CD8-positive, alpha-beta memory T cell (primary cell): ENCODE data around the gene C13orf46. TPM values are rescaled to one million over a fixed set of nuclear protein-coding genes. Genes with fewer than 3 reads are reported as not detected.

Experiments
- CTCF ChIA-PET: fragments of 350-600 bp; sonication (Branson Sonifier 250); formaldehyde crosslinking; loops from one replicate; lab custom pipeline; 2021; ENCODE audit warnings: antibody characterized with exemption; lab: Charles Lee
- POLR2A ChIA-PET: fragments of 350-600 bp; sonication (Branson Sonifier 250); formaldehyde crosslinking; loops from one replicate; lab custom pipeline; 2021; ENCODE audit warnings: antibody characterized with exemption; lab: Charles Lee
- DNase-seq, 5 donors: peaks; one replicate each; pipeline versions ENCODE4 v3.0.0 to v3.0.0-alpha.2; 2020 to 2022; ENCODE audit warnings: mixed read lengths in 1 of 5
- H3K27ac ChIP-seq: one replicate; pipeline ENCODE4 v1.7.0; 2013; ENCODE audit warnings: low read depth, mild to moderate bottlenecking, low read length, moderate library complexity
- H3K27me3 ChIP-seq: 2 replicates; pipeline ENCODE4 v1.7.0; 2013; ENCODE audit warnings: low read length, mild to moderate bottlenecking; ENCODE audit not compliant: insufficient read depth, poor library complexity, severe bottlenecking
- H3K36me3 ChIP-seq: 2 replicates; pipeline ENCODE4 v1.7.0; 2013; ENCODE audit warnings: mild to moderate bottlenecking, low read length, moderate library complexity; ENCODE audit not compliant: insufficient read depth
- H3K4me1 ChIP-seq: 2 replicates; pipeline ENCODE4 v1.7.0; 2013; ENCODE audit warnings: mild to moderate bottlenecking, low read length, moderate library complexity; ENCODE audit not compliant: insufficient read depth
- H3K4me3 ChIP-seq: 2 replicates; pipeline ENCODE4 v1.7.0; 2013; ENCODE audit warnings: mild to moderate bottlenecking, low read length
- H3K9me3 ChIP-seq: 2 replicates; pipeline ENCODE4 v1.7.0; 2013; ENCODE audit warnings: mild to moderate bottlenecking, low read length
- H3K27ac Mint-ChIP-seq, 8 donors: one replicate each; pipeline ENCODE4 v1.8.0; 2020 to 2021; ENCODE audit warnings: mixed read lengths in 8 of 8, mild to moderate bottlenecking in 6 of 8, inconsistent platforms in 3 of 8, moderate library complexity in 3 of 8
- H3K27me3 Mint-ChIP-seq, 2 donors: one replicate each; pipeline ENCODE4 v1.8.0; 2020 to 2021; ENCODE audit warnings: mixed read lengths in 2 of 2, mild to moderate bottlenecking in 1 of 2, moderate library complexity in 1 of 2
- H3K36me3 Mint-ChIP-seq, 3 donors: one replicate each; pipeline ENCODE4 v1.8.0; 2020 to 2021; ENCODE audit warnings: mixed read lengths in 3 of 3, inconsistent platforms in 1 of 3, mild to moderate bottlenecking in 1 of 3
- H3K4me1 Mint-ChIP-seq, 3 donors: one replicate each; pipeline ENCODE4 v1.8.0; 2020 to 2021; ENCODE audit warnings: mixed read lengths in 3 of 3, inconsistent platforms in 1 of 3, mild to moderate bottlenecking in 1 of 3
- H3K4me3 Mint-ChIP-seq, 7 donors: one replicate each; pipeline ENCODE4 v1.8.0; 2020 to 2021; ENCODE audit warnings: mixed read lengths in 7 of 7, mild to moderate bottlenecking in 6 of 7, moderate library complexity in 4 of 7, inconsistent platforms in 2 of 7
- H3K9me3 Mint-ChIP-seq, 5 donors: one replicate each; pipeline ENCODE4 v1.8.0; 2020 to 2022; ENCODE audit warnings: mixed read lengths in 5 of 5, mild to moderate bottlenecking in 3 of 5, moderate library complexity in 2 of 5, inconsistent platforms in 1 of 5
- polyA plus RNA-seq: library from polyadenylated mRNA; unstranded; fragments of 300-500 nt; fragmentation: Illumina TruSeq; gene quantifications from one replicate; pipeline ENCODE4 v1.2.3, GENCODE V29; 2021
- total RNA-seq, 2 experiments: library from RNA; stranded (reverse); gene quantifications; one replicate each; pipeline ENCODE4 v1.2.3, GENCODE V29; 2021

C13orf46 gene
- total and polyA plus RNA-seq, 3 experiments from 2014 or later, result 1.2 to 2.2 (median 1.8) TPM

DNA sequence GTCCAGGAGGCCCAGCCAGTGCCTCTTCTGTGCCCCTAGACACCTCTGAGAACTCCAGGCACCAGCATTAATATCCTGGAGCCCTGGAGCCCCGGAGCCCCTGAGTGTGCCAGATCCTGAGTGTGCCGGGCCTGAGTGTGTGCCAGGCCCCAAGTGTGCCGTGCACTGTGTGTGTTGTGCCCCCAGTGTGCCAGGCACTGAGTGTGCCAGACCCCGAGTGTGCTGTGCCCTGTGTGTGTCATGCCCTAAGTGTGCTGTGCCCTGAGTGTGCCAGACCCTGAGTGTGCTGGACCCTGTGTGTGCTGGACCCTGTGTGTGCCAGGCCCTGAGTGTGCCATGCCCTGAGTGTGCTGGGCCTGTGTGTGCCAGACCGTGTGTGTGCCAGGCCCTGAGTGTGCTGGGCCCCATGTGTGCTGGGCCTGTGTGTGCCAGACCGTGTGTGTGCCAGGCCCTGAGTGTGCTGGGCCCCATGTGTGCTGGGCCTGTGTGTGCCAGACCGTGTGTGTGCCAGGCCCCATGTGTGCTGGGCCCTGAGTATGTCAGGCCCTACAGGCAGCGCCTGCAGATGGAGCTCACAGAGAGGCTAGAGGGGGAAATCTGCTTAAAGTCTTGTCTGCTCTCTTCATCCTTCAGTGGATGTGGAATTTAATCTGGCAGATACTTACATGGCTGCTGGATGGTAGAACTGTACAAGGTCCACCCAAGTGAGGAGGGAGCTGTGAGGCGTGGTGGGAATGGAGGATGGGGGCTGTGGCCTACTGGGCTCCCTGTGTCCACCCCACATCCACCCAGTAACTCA is 53.9 kb downstream of the C13orf46 start:
- POLR2A ChIA-PET, result no interaction called here
- H3K27me3 Mint-ChIP-seq, result peaks cover 58 to 75% of the 10 kb centered on the region in 2 donors
- no peaks in the 10 kb centered on the region for H3K36me3 ChIP-seq
- CTCF ChIA-PET, result no interaction called here
- peaks cover 25% of the 10 kb centered on the region for H3K27me3 ChIP-seq
- H3K4me1 ChIP-seq, result no peaks in the 10 kb centered on the region
- peaks cover 0 to 13% (median 2%) of the 10 kb centered on the region in 3 donors for H3K36me3 Mint-ChIP-seq
- no peaks in the 10 kb centered on the region for H3K9me3 ChIP-seq
- no peak overlapping the region for H3K4me3 Mint-ChIP-seq
- DNase-seq, result no peak
- no peak overlapping the region for H3K4me3 ChIP-seq
- no peak overlapping the region for H3K27ac ChIP-seq
- no peaks in the 10 kb centered on the region for H3K4me1 Mint-ChIP-seq
- H3K9me3 Mint-ChIP-seq, result peaks cover 8 to 11% (median 9%) of the 10 kb centered on the region in 5 donors
- H3K27ac Mint-ChIP-seq, result peak overlapping the region in 1 of 8 donors; percentile 40

DNA sequence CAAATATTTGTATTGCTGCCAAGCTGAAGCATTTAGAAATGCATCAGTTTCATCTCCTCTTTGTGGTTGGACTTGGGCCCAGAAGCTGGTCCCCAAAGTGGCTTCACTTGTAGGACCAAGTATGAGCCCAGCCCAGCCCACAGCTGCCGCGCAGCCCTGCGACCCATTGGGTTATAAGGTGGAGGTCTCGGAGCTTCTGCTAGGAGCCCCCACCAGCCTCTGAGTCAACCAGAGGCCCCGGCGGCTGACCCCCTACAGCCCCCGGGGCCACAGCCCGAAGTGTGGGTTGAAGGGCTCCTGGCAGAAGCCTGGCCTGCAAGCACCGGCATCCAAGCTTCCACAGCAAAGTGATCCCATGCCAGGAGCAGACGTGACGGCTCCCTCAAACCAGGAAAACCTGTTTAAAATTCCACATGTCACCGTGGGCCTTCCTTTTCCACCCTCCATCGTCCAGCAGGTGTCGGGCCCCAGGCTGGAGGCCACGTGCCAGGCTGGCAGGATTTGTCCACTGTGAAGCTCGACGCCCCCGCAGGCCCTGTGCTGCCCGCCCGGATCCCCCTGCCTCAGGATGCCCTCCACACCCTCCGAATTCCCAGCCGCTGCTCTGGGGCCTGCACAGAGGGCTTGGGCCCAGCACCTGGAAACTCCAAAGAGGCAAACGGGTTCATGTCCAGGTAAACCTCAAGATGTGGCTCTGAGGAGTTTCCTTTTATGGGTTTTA is 54.7 kb downstream of the C13orf46 start:
- no peaks in the 10 kb centered on the region for H3K36me3 ChIP-seq
- CTCF ChIA-PET, result no interaction called here
- no peak overlapping the region for H3K4me3 Mint-ChIP-seq
- peaks cover 29% of the 10 kb centered on the region for H3K27me3 ChIP-seq
- no peak overlapping the region for H3K4me3 ChIP-seq
- POLR2A ChIA-PET, result no interaction called here
- peaks cover 8 to 11% (median 9%) of the 10 kb centered on the region in 5 donors for H3K9me3 Mint-ChIP-seq
- H3K27me3 Mint-ChIP-seq, result peaks cover 57 to 76% of the 10 kb centered on the region in 2 donors
- H3K36me3 Mint-ChIP-seq, result peaks cover 0 to 16% (median 2%) of the 10 kb centered on the region in 3 donors
- H3K4me1 Mint-ChIP-seq, result peaks cover 0 to 1% (median 0%) of the 10 kb centered on the region in 3 donors
- H3K9me3 ChIP-seq, result no peaks in the 10 kb centered on the region
- no peak overlapping the region for H3K27ac ChIP-seq
- no peak overlapping the region for H3K27ac Mint-ChIP-seq
- no peaks in the 10 kb centered on the region for H3K4me1 ChIP-seq
- no peak for DNase-seq

DNA sequence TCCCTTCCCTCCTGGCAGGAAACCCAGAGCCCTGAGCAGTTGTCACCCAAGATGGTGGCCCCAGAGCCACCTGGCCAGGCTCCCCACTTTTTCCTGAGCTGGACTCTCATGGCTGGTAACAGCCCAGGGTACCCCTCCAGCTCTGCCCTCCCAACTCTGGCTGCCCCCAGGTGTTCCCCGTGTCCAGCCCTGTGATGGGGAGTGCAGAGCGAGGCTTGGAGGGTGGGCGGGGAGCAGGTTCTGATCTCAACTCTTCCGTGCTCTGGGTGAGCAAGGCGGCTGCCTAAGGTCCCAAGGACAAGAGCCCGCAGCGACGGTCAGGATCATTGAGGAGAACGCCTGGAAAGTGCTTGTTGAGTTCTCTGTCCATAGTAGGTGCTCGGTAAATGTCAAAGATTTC is 55.3 kb downstream of the C13orf46 start:
- Histone ChIP-seq H3K27me3 (peaks cover 29% of the 10 kb centered on the region), H3K4me1 (no peaks in the 10 kb centered on the region), H3K27ac (no peak overlapping the region), H3K4me3 (no peak overlapping the region), H3K9me3 (no peaks in the 10 kb centered on the region), H3K36me3 (no peaks in the 10 kb centered on the region)
- H3K9me3 Mint-ChIP-seq, result peaks cover 8 to 11% (median 9%) of the 10 kb centered on the region in 5 donors
- no peak for DNase-seq
- peaks cover 57 to 74% of the 10 kb centered on the region in 2 donors for H3K27me3 Mint-ChIP-seq
- H3K4me3 Mint-ChIP-seq, result no peak overlapping the region
- peaks cover 0 to 17% (median 2%) of the 10 kb centered on the region in 3 donors for H3K36me3 Mint-ChIP-seq
- ChIA-PET CTCF (no interaction called here), POLR2A (no interaction called here)
- H3K4me1 Mint-ChIP-seq, result peaks cover 0 to 1% (median 0%) of the 10 kb centered on the region in 3 donors
- no peak overlapping the region for H3K27ac Mint-ChIP-seq

DNA sequence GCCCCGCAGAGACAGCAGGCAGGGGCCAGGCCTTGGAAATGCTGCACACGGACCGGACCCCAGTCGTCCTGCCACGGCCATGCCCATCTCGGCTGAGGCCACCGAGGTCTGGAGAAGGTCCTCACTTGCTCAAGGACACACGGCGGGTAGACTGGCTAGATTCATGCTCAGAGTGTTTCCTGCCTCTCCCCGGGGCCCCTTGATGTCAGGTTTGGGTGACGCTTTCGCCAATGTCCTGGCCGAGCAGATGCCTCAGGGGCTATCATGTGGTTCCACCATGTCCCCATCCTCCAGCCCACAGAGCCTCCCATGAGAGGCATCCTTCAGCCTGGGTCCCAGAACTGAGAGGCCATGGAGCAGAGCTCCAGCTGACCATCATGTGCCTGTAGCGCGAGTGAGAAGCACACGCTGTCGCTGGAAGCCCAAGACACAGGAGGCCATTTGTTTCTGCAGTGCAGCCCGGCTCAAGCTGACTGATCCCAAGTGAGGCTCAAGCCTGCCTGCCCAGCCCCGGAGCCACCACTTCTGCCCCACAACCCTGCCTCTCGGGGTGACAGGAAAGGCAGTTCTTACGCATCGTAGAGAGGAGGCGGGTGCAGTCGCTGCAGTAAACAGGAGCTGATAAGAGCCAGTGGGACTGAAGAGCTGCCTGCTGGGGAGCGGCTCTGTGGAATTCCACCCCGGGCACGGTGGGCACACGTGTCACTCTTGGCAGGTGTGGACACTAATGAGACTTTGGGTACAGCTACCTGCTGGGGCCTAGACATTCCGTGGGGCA is 56.1 kb downstream of the C13orf46 start:
- ChIA-PET POLR2A (no interaction called here), CTCF (no interaction called here)

DNA sequence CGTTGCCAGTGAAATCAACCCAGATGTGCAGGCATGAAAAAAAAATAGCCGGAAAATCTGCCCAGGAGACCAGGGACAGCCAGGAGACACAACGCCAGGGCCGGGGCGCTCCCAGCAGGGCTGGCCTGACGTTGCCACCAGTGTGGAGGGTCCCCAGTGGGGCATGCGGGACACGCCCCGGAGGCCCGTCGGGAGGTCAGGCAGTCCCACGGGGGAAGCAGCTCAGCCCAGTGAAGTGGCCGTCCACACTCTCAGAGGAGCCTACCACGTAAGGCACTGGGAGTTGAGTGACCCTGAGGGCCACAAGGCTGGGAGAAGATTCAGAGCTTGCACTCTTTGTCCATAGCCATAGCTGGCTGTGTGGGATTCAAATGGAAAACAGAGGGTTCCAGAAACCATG is 56.8 kb downstream of the C13orf46 start:
- POLR2A ChIA-PET, result no interaction called here
- H3K27me3 Mint-ChIP-seq, result peaks cover 55 to 73% of the 10 kb centered on the region in 2 donors
- Histone ChIP-seq H3K4me3 (no peak overlapping the region), H3K27me3 (peaks cover 32% of the 10 kb centered on the region), H3K27ac (no peak overlapping the region), H3K9me3 (no peaks in the 10 kb centered on the region), H3K36me3 (no peaks in the 10 kb centered on the region), H3K4me1 (no peaks in the 10 kb centered on the region)
- DNase-seq, result no peak
- H3K4me1 Mint-ChIP-seq, result peaks cover 0 to 1% (median 0%) of the 10 kb centered on the region in 3 donors
- H3K4me3 Mint-ChIP-seq, result no peak overlapping the region
- CTCF ChIA-PET, result no interaction called here
- peaks cover 0 to 17% (median 2%) of the 10 kb centered on the region in 3 donors for H3K36me3 Mint-ChIP-seq
- H3K27ac Mint-ChIP-seq, result no peak overlapping the region
- H3K9me3 Mint-ChIP-seq, result peaks cover 8 to 19% (median 14%) of the 10 kb centered on the region in 5 donors

More for the DNA sequence above, 56.1 kb downstream of the C13orf46 start:
- H3K4me1 Mint-ChIP-seq, result peaks cover 0 to 1% (median 0%) of the 10 kb centered on the region in 3 donors
- no peak overlapping the region for H3K4me3 ChIP-seq
- peaks cover 8 to 13% (median 10%) of the 10 kb centered on the region in 5 donors for H3K9me3 Mint-ChIP-seq
- no peak overlapping the region for H3K27ac Mint-ChIP-seq
- H3K27ac ChIP-seq, result no peak overlapping the region
- peaks cover 55 to 73% of the 10 kb centered on the region in 2 donors for H3K27me3 Mint-ChIP-seq
- no peaks in the 10 kb centered on the region for H3K36me3 ChIP-seq
- H3K4me3 Mint-ChIP-seq, result no peak overlapping the region
- H3K9me3 ChIP-seq, result no peaks in the 10 kb centered on the region
- H3K36me3 Mint-ChIP-seq, result peaks cover 0 to 17% (median 2%) of the 10 kb centered on the region in 3 donors
- H3K4me1 ChIP-seq, result no peaks in the 10 kb centered on the region
- no peak for DNase-seq
- peaks cover 32% of the 10 kb centered on the region for H3K27me3 ChIP-seq

DNA sequence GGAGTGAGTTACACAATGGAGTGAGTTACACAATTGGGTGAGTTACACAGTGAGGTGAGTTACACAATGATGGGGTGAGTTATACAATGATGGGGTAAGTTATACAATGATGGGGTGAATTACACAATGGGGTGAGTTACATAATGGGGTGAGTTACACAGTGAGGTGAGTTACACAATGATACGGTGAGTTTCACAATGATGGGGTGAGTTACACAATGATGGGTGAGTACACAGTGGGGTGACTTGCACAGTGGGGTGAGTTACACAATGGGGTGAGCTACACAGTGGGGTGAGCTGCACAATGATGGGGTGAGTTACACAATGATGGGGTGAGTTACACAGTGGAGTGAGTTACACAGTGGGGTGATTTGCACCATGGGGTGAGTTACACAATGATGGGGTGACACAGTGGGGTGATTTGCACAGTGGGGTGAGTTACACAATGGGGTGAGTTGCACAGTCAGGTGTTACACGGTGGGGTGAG is 57.5 kb downstream of the C13orf46 start:
- Mint-ChIP-seq H3K4me3 (no peak overlapping the region), H3K9me3 (peaks cover 2 to 14% (median 8%) of the 10 kb centered on the region in 5 donors), H3K4me1 (peaks cover 0 to 1% (median 0%) of the 10 kb centered on the region in 3 donors), H3K27me3 (peaks cover 49 to 72% of the 10 kb centered on the region in 2 donors), H3K27ac (peak overlapping the region in 1 of 8 donors; percentile 43), H3K36me3 (peaks cover 0 to 10% (median 2%) of the 10 kb centered on the region in 3 donors)
- no peaks in the 10 kb centered on the region for H3K4me1 ChIP-seq
- POLR2A ChIA-PET, result interaction anchor here (0.6 kb wide), 1 partner anchor 22 kb away, joined by 7 read pairs; no protein-coding TSS in a partner anchor
- H3K27ac ChIP-seq, result no peak overlapping the region
- no peaks in the 10 kb centered on the region for H3K9me3 ChIP-seq
- DNase-seq, result no peak
- H3K27me3 ChIP-seq, result peaks cover 28% of the 10 kb centered on the region
- H3K36me3 ChIP-seq, result no peaks in the 10 kb centered on the region
- H3K4me3 ChIP-seq, result no peak overlapping the region
- CTCF ChIA-PET, result no interaction called here

DNA sequence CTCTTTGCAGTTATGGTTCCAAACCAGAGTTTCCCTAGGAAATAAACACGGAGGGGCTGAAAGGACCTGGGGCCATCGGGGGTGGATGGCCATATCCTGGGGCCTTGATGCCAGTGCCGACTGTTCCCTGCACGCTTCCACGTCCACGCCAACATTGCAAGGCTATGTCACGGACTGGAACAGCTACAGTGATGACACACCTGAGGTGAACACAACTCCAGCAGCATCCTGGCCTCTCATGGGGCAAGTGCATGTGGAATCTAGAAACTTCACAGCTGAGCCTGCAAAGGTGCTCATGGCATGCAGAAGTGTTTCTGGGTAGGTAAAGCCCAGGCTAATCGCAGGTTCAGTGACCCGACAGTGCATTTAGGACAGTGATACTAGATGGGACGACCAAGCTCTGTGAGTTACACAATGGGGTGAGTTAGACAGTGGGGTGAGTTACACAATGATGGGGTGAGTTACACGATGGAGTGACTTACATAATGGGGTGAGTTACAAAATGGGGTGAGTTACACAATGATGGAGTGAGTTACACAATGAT is 58.0 kb downstream of the C13orf46 start:
- H3K9me3 ChIP-seq, result no peaks in the 10 kb centered on the region
- H3K27ac ChIP-seq, result no peak overlapping the region
- CTCF ChIA-PET, result no interaction called here
- H3K36me3 ChIP-seq, result no peaks in the 10 kb centered on the region
- no peaks in the 10 kb centered on the region for H3K4me1 ChIP-seq
- peaks cover 28% of the 10 kb centered on the region for H3K27me3 ChIP-seq
- peaks cover 2 to 14% (median 6%) of the 10 kb centered on the region in 5 donors for H3K9me3 Mint-ChIP-seq
- H3K27ac Mint-ChIP-seq, result no peak overlapping the region
- peaks cover 0 to 1% (median 0%) of the 10 kb centered on the region in 3 donors for H3K4me1 Mint-ChIP-seq
- POLR2A ChIA-PET, result interaction anchor here (0.6 kb wide), 1 partner anchor 22 kb away, joined by 7 read pairs; no protein-coding TSS in a partner anchor
- no peak for DNase-seq
- no peak overlapping the region for H3K4me3 Mint-ChIP-seq
- H3K27me3 Mint-ChIP-seq, result peaks cover 46 to 72% of the 10 kb centered on the region in 2 donors
- H3K36me3 Mint-ChIP-seq, result peaks cover 0 to 7% (median 2%) of the 10 kb centered on the region in 3 donors
- H3K4me3 ChIP-seq, result no peak overlapping the region
